Measurements from ENCODE around the gene ETNK2.
A peak's percentile ranks its signal among the peaks of the same experiment; 100 is the strongest.

Gene ETNK2, protein sequence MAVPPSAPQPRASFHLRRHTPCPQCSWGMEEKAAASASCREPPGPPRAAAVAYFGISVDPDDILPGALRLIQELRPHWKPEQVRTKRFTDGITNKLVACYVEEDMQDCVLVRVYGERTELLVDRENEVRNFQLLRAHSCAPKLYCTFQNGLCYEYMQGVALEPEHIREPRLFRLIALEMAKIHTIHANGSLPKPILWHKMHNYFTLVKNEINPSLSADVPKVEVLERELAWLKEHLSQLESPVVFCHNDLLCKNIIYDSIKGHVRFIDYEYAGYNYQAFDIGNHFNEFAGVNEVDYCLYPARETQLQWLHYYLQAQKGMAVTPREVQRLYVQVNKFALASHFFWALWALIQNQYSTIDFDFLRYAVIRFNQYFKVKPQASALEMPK

DNA sequence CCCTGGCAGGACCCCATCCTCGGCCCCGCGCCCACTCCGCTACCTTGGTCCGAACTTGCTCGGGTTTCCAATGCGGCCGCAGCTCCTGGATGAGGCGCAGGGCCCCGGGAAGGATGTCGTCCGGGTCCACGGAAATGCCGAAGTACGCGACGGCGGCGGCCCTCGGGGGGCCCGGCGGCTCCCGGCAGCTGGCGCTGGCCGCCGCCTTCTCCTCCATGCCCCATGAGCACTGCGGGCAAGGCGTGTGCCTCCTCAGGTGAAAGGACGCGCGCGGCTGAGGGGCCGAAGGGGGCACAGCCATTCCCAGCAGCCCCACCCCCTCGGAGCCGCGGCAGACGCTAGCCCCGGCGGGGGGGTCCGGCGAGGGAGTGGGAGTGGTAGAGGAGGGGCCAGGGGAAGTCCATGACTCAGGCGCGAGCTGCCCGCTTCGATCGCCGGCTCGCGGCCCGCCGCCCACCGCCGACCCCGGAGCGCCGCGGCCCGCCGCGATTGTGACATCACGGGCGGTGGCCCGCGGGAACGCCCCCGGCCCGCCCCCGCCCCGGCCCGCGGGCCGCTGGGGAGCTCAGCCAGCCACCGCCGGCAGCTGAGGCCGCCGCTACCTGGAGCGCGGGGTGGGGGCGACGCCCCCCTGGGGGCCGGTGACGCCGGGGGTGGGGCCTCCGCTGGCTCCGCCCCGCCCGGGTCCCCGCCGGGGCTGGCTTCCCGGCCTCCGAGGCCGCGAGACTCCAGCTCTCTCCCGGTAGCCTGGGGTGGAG lies at the start of gene ETNK2:
TSS of gene ETNK2 (minus strand) at position 493 of the 758 bp plus-strand sequence. CDS start at position 301, 192 bp downstream.
- Histone ChIP-seq H3K27ac (no peak within 1 kb of the TSS), H3K4me3 (ENCODE audit: low read depth, low read length) (peak within 1 kb of the TSS; percentile 59), H3K27me3 (replicated peaks) (no peaks in the 10 kb centered on the region), H3K36me3 (replicated peaks) (no peaks in the 10 kb centered on the region)
- TF ChIP-seq, protein P1, sequence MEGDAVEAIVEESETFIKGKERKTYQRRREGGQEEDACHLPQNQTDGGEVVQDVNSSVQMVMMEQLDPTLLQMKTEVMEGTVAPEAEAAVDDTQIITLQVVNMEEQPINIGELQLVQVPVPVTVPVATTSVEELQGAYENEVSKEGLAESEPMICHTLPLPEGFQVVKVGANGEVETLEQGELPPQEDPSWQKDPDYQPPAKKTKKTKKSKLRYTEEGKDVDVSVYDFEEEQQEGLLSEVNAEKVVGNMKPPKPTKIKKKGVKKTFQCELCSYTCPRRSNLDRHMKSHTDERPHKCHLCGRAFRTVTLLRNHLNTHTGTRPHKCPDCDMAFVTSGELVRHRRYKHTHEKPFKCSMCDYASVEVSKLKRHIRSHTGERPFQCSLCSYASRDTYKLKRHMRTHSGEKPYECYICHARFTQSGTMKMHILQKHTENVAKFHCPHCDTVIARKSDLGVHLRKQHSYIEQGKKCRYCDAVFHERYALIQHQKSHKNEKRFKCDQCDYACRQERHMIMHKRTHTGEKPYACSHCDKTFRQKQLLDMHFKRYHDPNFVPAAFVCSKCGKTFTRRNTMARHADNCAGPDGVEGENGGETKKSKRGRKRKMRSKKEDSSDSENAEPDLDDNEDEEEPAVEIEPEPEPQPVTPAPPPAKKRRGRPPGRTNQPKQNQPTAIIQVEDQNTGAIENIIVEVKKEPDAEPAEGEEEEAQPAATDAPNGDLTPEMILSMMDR (IDR thresholded peaks at IDR 0.05; ENCODE audit: low read depth, low read length, missing control alignments), result no peak
- in situ Hi-C loops (cut with HindIII; ENCODE audit: low pct_ligation_motif_present, low sequenced_read_pairs), result loop anchor here (25.0 kb wide), 1 partner anchor 211 kb away; the partner anchor contains the start of gene PLEKHA6
- DNase-seq, result no peak

DNA sequence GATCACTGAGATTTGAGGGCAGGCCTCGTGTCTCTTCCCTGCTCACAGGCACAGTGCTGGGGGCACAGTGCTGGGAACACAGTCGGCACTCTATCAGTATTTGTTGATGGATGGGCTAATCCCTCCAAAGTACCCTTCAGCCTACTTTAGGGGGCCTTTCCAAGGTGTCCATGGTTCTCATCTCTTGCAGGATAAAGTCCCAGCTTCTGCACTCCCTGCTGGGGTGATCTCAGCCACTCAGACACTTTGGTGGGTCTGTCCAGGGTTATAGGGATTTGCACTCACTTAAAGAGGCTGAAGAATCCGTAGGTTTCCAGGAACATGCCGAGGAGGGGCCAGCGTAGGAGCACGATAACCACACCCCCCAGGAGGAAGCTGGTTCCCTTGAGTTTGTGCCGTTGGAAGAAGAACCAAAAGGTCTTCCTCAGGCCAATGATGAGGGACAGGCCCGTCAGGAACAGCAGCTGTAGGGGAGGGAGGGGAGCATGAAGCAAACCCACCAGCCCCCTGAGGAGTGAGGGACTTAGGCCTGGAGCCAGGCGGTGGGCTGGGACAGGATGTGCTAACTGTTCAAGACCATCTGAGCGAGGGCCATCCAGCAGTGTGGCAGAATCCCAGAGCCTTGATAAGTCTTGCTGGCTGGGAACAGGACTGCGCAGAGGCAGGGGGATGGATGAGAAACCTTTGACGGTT lies 49.6 kb upstream of the ETNK2 start:
- H3K27me3 ChIP-seq (replicated peaks), result peaks cover 4% of the 10 kb centered on the region
- in situ Hi-C loops (cut with HindIII; ENCODE audit: low pct_ligation_motif_present, low sequenced_read_pairs), result no loop called here
- DNase-seq, result no peak
- no peaks in the 10 kb centered on the region for H3K36me3 ChIP-seq (replicated peaks)
- H3K27ac ChIP-seq, result no peak overlapping the region
- TF ChIP-seq, protein P1 (IDR thresholded peaks at IDR 0.05; ENCODE audit: low read depth, low read length, missing control alignments), result no peak
- no peak overlapping the region for H3K4me3 ChIP-seq (ENCODE audit: low read depth, low read length)

DNA sequence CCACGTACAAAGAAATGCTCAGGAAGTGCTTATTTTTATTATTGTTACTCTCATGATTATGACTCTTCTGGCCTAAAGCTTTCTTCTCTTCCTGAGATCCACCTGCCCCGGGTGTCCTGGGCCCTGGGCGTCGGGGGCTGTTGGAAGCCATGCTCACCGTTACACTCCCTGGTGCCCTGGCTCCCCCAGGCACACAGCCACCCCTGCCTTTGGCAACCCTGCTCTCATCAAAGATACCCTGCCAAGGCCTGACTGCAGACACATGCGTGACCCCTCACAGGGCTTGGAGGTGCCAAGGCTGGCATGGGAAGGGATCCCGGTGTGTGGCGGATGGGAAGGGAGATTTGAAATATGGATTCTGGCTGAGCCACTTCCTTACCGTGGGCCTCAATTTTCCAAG lies 47.7 kb upstream of the ETNK2 start:
- DNase-seq, result no peak
- Histone ChIP-seq H3K27me3 (replicated peaks) (peaks cover 2% of the 10 kb centered on the region), H3K36me3 (replicated peaks) (no peaks in the 10 kb centered on the region), H3K27ac (no peak overlapping the region), H3K4me3 (ENCODE audit: low read depth, low read length) (no peak overlapping the region)
- in situ Hi-C loops (cut with HindIII; ENCODE audit: low pct_ligation_motif_present, low sequenced_read_pairs), result no loop called here
- TF ChIP-seq, protein P1 (IDR thresholded peaks at IDR 0.05; ENCODE audit: low read depth, low read length, missing control alignments), result no peak

DNA sequence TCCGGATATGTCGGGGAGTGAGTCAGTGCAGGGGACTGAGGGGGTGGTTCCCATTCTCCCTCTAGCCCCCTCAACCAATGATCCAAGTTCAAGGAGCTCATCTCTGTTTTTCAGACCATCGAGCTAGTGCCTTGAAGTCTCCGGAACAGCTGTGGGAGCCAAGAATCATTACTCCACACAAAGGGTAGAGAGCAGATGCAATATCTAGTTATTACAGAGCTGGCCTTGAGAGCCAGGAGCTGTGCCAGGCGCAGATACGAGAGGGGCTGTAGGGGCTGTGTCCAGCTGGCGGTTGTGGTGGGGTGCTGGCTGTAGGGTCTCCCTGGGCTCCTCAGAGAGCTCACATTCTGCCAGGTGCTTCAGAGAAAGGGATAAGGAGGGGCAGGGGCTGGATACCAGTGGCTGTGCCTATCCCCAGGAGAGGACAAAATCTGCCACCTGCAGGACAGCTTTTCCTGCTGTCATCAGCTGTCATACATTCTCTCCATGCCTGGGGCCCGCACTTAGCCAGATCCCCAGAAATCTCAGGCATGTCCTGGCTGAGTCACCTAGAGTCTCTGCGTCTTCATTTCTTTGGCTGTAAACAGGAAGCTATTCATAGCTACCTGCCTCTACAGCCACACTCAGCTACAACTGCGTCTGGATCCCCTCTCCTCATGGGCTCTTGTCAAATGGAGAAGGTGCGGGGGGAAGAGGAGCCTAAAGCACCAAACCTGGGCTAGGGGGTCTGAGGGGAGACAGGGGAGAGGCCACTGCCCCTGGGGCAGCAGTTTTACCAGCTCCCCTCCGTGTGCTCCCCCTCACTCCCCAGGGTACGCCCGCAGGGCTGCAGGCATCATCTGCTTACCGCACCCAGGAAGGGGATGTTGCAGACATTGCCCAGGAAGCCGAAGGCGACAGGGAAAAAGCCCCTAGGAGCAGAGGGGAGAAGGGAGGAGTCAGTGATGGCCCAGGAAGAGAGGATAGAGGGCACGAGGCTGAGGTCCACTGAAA lies 46.8 kb upstream of the ETNK2 start:
- Histone ChIP-seq H3K27ac (no peak overlapping the region), H3K27me3 (replicated peaks) (no peaks in the 10 kb centered on the region), H3K4me3 (ENCODE audit: low read depth, low read length) (no peak overlapping the region), H3K36me3 (replicated peaks) (no peaks in the 10 kb centered on the region)
- in situ Hi-C loops (cut with HindIII; ENCODE audit: low pct_ligation_motif_present, low sequenced_read_pairs), result no loop called here
- TF ChIP-seq, protein P1 (IDR thresholded peaks at IDR 0.05; ENCODE audit: low read depth, low read length, missing control alignments), result peak; percentile 24
- DNase-seq, result peak; percentile 69

DNA sequence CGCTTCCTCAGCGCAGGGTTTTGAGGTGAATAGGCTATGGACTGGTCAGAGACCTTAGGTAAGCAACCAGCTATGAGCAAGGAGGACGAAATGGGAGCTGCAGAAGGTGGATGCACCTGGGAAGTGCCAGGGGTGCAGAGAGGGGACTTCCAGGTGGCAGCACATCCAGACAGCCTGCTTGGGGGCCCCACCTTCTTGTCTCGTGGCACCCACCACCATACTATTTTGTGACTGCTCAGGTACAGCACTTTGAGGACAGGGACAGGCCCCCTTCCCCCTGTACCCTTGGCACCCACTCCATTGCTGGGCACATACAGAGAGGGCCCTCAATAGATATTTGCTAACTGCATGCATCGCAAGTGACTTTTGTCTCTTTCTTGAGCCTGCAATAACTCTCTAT lies 45.2 kb upstream of the ETNK2 start:
- no peaks in the 10 kb centered on the region for H3K27me3 ChIP-seq (replicated peaks)
- no peaks in the 10 kb centered on the region for H3K36me3 ChIP-seq (replicated peaks)
- DNase-seq, result no peak
- TF ChIP-seq, protein P1 (IDR thresholded peaks at IDR 0.05; ENCODE audit: low read depth, low read length, missing control alignments), result no peak
- no peak overlapping the region for H3K27ac ChIP-seq
- in situ Hi-C loops (cut with HindIII; ENCODE audit: low pct_ligation_motif_present, low sequenced_read_pairs), result no loop called here
- no peak overlapping the region for H3K4me3 ChIP-seq (ENCODE audit: low read depth, low read length)
